GM19351 (cell line): ENCODE results near the gene LGSN.
"Not testable (repeated sequence)": the region's sequence is repeated elsewhere in the genome, so short reads cannot be mapped to it uniquely, and the experiment has no call there.

Experiments used
- ATAC-seq: cut with Tn5 transposase; IDR thresholded peaks from one replicate; pipeline ENCODE4 v1.9.1; 2021; ENCODE audit warnings: mild to moderate bottlenecking, moderate library complexity; ENCODE audit not compliant: unreplicated experiment

LGSN gene

DNA sequence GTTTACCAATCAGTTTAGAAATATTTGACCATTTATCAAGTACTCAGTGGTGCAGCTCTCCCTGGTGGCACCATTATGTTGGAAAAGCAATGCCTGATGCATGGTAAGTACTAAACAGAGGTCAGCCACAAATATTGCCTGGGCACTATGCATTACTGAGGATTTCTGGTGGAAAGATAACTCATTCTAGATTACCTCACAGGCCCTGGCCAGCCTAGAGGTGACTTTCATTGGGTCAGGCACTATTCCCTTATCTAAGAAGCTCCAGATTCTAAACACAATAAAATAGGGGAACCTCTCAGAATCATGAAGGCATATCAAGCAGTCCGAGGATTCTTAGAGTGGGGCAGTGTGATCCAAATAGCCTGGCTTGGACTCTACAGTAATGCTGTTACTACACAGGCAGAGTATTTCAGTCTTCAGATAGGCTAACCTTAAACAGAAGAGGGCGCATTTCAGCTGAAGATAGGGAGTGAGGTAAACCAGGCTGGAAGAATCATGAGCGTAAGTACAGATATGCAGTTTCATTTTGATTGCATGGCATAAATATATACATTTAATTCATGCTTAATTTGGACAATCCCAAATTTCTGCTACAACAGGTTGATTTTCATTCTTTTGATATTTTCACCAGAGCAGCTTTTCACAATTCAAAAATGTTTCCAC is 12.1 kb downstream of the LGSN start:
- peak; percentile 98 for ATAC-seq

DNA sequence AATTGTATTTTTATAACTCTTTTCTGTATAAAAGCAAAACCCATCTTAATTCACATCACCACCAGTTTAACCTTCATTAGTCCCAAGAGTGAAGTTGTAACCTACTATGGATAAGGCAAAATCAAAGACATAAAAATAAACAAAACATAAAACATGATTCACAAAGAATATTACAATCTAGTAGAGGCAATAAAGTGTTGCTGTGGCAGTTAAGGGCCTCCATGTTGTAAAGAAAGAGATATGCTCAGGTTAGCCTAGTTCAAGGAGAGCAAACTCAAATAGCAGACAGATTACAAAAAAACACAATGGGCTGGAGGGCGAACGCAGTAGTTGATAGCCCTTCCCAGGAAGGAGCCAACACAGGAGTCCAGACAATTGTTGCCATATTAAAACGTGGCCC is 13.4 kb downstream of the LGSN start:
- ATAC-seq, result no peak

DNA sequence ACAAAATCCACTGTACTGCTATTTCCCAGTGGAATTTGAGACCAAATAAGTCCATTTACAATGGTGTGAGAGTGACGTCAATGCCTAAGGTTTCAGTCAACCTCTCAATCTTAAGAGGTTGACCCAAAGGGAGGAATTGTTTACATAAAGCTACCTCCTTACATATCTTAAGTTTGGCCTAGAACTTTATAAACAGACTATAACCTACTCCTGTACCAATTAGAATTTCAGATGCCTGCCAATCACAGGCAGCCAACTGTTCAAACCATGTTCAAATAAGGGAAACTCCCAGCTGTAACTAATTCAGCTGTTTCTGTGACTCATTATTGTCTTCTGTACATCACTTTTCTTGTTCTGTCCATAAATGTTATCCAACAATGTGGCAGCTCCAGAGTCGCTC is 14.5 kb downstream of the LGSN start:
- no peak for ATAC-seq

DNA sequence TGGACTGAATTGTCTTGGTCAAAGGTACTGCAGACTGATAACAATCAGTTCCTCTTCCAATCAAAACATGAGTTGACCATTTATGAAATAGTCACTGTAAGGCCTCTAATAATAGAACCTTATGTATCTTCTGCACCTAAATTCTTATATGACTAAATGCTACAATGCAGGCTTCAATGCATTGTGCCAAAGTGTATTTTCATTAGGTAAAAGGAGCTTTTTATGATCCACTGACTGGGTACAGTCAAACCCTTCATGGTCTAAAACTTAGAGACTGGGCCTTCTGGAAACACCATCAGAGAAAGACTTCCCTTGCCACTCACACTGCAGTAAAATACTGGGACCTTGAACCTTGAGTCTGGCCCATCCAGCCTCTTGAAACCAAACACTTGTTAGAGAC is 16.3 kb downstream of the LGSN start:
- no peak for ATAC-seq

DNA sequence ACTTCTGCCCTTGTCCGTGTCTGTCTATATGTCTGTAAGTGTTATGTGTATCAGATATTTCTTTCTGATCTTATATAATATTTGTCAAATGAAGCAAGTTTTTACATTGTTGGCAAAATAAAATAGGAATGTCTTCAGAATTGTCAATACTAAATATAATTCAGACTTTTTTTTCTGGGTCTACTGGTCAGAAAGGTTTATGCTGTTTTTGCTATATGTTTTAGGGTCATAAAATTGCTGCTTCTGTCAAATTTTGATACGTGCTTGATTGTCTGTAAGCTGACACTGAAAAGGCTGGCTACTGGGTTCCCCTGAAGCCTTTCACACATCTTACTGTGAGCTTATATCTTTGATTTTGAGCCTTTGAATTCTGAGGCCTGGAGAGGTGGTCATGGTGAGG is 20.1 kb downstream of the LGSN start:
- ATAC-seq, result no peak

DNA sequence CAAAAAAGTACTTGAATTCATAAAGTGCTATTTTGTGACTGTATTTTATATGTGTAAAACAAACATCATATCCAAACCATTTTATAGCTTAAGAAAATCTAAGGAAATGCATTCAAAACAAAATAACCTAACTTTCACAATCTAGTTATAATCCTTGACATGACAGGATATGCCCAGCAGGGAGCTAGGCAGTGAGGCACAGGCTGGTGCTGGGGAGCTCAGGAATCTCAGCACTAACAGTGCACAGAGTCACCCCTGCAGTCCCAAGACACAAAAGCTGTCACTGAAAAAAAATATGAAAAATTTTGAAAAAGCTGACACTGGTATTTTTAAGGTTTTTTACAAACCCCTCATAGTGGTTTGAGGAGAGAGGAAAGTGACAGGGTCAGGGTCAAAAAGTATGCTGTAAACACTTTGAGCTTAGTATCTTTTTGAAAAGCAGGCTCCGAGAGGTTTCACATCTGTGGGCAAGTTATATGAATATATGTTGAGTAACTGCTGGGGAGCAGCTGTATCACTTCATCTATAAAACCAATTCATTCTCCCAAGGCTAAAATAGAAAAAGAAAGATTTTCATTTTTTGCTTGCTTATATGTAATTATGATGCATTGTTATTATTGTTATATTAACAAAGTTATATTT is 24.1 kb downstream of the LGSN start:
- no peak for ATAC-seq

DNA sequence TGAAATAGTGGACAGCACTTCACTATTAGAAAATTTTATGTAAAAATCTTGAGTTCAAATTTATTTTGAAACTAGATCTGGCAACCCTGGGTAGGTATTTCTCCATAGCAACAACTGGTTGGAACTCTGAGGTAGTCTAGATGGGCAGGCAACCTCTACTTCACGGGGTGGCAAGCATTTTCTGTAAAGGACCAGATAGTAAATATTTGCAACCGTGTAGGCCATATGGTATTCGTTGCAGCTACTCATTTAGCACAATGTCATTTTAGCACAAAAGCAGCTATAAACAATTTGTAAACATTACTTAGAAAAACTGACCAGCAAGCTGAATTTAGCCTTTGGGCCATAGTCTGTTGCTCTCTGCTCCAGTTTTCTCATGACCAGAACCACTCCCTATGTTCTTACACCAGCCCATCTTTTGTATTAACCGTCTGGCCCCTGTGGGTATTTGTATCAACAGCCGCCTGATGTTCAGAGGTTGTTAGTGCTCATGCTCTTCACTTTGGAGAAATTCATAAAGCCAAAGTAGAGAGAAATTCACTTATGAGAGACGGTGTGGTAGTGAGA is 29.2 kb downstream of the LGSN start:
- ATAC-seq, result no peak

DNA sequence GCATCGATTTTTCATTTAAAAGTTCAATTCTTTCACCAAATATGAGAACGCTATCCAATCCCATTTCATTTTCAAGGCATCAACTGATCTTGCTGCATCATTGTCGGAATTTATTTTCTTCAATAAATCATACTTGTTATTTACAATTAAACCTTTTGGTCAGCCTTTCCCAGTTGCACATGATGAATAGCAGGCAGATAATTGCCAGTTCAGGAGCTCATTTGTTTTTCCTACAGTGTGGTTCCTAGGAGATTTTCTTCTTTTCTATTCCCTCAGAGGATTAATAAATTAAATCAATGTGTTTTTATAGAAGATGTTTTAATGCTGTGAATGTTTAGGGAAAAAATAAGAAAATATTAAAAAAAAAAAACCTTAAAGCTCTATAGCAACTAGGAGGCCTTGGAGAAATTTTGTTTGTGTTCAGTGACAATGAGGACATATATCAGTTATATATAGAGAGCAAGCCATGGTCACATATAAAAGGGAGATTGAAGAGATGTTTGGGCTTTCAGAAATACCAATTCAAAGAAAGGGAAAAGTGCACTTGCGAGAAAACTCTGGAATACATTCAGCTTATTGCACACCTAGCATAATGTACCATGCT is 30.4 kb downstream of the LGSN start:
- no peak for ATAC-seq

DNA sequence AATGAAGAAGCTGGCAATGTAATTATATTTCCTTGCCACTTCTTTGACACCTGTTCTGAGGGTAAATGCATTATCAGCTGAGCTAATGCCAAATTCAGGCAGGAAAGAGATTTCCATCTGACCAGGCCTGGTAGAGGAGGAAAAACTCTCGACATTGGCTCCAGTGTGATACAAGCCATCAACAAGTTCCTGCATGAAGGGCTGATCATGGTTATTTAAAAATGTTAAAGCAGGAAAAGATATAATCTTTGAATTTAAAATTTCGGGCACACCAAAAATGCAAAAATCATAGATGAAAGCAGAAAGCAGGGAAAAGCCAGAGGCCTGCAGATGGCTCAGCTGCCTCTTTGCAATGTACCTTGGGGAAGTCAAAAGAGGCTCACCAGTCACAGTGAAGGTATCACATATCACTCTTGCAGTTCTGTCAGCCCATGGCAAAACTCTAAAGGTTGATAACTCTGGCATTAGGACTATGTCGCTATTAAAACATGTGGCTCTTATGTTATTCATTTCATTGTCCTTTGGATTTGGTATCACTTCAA is 39.1 kb downstream of the LGSN start:
- ATAC-seq, result no peak

DNA sequence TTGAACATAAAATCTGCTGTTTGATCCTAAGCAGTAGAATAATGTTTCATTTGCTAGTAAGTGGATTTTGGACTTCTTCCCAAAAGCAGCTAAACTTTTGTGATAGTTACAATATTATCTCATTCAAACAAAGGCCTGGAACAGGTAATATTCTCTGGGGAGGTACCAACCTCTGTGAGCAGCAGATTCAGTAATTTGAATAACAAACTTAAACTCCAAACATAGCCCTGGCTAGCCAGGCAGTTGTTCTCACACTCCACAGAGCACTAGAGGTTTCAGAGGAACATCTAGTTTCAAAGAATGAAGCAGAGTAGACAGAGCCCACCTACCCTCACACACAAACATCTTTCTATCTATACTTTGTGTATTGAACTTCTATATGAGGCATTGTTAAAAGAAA is 40.9 kb downstream of the LGSN start:
- no peak for ATAC-seq

DNA sequence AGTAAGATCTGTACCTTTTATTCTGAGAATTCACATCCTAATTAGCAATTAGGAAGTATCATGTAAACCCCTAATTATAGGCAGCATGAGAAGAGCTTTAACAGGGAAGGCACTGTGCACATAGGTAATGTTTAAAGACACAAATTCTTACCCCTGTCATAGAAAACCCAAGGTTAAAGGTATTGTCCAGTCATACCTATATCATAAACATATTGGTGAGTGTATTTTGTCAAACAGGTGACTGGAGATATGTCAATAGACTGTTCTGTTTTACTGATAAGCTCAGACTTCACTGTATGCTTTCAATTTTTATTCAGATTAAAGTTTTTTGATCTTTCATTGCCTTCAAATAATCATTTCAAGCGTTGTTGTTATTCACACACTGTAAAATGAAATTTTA is 43.8 kb downstream of the LGSN start:
- ATAC-seq, result no peak

DNA sequence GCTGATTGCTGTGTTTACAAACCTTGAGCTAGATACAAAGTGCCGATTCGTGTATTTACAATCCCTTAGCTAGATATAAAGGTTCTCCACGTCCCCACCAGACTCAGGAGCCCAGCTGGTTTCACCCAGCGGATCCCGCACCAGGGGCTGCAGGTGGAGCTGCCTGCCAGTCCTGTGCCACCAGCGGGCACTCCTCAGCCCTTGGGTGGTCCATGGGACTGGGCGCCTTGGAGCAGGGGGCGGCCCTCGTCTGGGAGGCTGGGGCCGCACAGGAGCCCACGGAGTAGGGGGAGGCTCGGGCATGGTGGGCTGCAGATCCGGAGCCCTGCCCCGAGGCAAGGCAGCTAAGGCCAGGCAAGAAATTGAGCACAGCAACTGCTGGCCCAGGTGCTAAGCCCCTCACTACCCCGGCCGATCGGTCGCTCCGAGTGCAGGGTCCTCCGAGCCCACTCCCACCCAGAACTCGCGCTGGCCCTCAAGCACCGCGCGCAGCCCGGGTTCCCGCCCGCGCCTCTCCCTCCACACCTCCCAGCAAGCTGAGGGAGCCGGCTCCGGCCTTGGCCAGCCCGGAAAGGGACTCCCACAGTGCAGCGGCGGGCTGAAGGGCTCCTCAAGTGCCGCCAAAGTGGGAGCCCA is 44.9 kb downstream of the LGSN start:
- not testable (repeated sequence) for ATAC-seq

DNA sequence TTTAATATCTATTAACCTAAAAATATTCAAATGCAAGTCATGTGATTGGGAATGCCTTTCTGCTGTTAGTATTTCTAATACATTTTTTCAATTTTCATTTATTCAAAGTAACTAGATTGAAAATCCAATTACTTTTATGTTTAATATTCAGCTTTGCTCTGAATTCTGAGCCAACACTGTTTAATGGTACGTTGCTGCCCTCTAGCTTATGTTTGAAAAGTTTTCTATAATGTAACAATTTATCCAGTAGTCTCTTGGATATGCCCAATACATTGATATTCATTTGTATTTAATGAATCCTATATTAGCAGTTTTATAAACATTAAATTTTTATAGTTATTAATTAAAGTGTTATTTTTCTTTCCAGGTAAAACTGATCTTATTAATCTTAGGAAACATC is 47.4 kb downstream of the LGSN start:
- ATAC-seq, result no peak

DNA sequence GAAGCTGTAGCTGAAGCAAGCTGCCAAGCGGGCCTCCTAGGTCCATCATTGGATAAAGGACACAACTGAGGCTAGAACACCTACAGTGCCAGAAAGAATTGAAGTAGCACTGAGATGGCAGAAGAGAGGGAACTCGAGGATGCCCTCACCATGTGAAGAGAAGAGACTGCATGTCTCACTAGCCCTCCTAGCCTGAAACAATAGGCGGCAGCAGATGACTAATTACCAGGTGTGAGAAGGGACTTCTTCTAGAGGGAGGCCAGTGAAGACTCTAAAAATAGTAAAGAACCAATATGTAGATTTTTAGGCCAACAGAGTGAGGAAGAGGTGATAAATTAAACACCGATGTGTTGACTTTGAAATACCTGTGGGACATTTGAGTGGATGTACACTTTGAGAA is 50.3 kb downstream of the LGSN start:
- peak; percentile 78 for ATAC-seq

DNA sequence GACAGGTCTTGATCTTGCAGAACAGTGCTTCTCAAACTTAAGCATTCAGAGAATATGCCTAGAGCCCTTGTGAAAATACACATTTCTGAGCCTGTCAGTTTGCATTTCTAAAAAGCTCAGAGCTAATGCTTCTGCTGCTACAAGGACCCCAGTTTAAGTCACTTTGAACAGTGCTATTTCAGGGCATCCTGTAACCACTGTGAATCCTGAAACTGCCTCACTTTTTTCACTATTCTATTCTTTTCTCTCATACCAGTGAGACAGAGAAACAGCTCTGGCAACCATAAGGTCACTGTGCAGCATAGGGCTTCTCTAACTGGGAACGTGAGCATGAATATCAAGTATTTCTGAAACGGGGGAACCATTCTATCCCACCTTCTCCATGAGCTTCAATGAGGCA is 51.2 kb downstream of the LGSN start:
- peak; percentile 66 for ATAC-seq

DNA sequence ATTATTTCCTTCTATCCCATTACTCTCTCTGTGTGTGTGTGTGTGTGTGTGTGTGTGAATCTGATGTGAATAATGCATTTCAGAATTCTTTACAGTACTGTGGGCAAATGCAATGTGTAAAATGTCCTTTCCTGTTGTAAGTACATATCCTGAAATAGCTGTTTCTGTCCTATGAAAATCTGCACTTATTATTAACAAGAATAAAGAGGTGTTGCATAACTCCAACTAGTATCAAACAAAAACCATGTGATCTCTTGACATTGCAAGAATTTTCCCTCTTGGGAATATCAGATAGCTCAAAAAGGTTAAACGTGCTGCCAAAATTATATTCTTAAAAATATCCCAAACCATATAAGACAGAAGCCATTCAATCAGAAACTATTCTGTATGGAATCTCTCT is 52.0 kb downstream of the LGSN start:
- ATAC-seq, result no peak

DNA sequence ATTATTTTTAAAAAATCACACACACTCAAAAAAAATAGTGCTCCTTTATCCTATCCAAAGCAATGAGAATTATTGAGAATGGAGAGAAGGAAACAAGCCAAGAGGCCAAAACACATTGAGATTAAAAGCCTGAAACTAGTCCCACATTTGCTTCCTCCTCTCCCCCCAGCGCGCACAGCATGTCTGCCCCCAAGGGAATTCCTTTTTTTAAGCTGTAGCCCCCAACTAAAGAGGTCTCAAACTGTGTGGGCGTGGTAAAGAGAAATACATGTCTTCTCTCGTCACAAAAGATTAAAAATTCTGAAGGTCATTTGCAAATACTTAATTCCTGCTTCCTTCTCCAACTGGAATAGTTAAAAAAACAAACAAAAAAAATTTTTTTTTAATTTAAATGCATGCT is 52.7 kb downstream of the LGSN start:
- ATAC-seq, result no peak

DNA sequence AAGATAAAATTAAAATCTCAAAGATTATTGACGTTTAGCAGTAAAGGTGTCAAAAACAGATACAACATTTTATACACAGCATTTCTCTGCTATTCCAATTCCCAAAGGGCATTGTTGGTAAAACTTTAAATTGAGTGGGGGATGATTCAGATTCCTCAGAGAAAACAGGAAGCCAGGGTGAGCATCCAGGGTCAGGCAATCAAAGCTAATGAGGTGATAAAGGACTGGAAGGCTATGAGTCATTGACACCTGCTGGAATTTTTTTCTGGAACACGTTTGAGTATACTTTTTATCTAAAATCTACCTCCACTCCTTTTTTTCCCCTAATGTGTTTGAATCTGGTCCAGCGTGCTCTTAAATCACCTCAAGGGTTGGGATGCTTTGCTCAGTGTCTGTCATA is 56.3 kb downstream of the LGSN start:
- no peak for ATAC-seq

DNA sequence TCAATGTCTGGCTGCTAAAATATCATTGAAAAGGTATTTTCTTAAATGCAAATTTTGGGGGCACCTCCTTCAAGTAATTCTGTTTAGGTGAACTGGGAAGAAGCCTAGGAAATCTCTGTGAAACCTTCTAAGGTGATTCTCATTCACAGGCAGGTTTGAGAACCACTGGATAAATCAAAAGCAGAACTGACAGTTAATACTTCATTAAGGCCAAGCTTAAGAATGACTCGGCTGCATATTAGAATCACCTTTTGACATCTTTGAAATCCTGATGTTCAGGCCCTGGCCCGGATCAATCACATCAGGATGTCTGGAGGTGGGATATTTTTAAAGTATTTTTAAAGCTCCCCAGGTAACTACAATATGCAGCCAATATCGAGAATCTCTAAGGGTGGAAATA is 58.0 kb downstream of the LGSN start:
- ATAC-seq, result peak; percentile 71

DNA sequence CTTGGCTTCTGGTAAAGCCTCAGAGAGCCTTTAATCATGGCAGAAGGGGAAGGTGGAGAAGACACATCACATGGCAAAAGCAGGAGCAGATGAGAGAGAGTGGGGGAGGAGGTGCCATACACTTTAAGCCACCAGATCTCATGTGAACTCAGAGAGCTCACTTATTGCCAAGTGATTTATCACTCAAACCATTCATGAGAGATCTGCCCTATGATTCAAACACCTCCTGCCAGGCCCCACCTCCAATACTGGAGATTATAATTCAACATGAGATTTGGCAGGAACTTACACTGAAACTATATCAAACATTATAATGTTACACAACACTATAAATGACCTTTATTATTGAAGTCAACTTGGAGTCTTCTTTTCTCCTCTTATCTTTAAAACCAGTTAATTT is 60.6 kb downstream of the LGSN start:
- ATAC-seq, result no peak

DNA sequence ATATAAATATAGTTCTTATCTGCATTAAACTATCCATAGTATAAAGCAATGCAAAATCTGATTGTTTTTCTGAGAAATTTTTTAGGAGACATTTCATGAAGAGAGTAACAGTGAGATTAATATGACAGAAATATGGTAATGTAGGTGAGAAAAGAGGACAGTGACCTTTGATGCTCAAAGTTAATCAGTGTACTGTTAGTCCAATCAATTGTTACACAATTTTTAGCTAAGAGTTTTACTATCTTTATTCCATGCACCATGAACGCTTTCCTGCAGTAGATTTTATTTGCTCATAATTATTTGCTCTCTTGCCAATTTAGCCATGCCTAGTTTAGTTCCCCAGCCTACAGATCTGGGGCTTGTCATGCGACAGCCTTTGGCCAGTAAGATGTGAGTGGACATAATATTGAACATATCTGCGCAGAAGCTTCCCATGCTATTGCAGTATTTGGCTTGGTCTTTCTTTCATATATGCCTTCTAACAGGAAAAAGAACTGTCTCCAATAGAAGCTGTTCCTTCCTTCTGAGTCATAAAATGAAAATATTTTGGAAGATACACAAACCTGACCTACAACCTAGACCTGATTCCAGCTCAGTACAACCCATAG is 69.8 kb downstream of the LGSN start:
- ATAC-seq, result no peak
